ENCODE data around the gene FBXO31. TPM values are rescaled to one million over a fixed set of nuclear protein-coding genes. Genes with fewer than 3 reads are reported as not detected.

Gene FBXO31
- total RNA-seq, 1 donor from 2014 or later, result 28.9 TPM

DNA sequence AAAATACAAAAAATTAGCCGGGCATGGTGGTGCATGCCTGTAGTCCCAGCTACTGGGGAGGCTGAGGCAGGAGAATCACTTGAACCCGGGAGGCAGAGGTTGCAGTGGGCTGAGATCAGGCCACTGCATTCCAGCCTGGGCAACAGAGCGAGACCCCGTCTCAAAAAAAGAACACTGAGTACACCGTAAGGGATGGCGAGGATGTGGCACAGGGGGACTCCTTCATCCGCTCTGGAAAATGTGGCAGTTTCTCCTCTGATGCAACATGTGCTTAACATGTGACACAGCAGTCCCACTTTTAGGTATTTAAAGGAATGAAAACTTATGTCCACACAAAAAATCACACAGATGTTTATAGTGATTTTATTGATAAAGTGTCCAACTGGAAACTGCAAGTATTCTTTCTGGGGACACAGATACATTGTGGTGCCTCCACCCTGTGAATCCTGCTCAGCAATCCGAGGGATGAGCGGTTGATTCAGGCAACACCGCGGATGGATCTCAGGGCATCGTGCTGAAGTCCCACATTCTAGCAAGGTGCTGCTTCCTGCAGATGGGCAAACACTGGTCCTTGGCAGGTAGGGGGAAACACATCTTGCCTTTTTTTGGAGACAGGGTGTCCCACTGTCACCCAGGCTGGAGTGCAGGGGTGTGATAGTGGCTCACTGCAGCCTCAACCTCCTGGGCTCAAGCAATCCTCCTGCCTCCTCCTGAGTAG, 62.9 kb downstream of the FBXO31 start:
- DNase-seq (ENCODE audit: low read depth), result no peak
- TF ChIP-seq, protein P1, sequence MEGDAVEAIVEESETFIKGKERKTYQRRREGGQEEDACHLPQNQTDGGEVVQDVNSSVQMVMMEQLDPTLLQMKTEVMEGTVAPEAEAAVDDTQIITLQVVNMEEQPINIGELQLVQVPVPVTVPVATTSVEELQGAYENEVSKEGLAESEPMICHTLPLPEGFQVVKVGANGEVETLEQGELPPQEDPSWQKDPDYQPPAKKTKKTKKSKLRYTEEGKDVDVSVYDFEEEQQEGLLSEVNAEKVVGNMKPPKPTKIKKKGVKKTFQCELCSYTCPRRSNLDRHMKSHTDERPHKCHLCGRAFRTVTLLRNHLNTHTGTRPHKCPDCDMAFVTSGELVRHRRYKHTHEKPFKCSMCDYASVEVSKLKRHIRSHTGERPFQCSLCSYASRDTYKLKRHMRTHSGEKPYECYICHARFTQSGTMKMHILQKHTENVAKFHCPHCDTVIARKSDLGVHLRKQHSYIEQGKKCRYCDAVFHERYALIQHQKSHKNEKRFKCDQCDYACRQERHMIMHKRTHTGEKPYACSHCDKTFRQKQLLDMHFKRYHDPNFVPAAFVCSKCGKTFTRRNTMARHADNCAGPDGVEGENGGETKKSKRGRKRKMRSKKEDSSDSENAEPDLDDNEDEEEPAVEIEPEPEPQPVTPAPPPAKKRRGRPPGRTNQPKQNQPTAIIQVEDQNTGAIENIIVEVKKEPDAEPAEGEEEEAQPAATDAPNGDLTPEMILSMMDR (IDR thresholded peaks at IDR 0.05; ENCODE audit: insufficient read depth, low read length, poor library complexity, severe bottlenecking), result no peak
- no peaks in the 10 kb centered on the region for H3K36me3 ChIP-seq (ENCODE audit: control insufficient read depth, insufficient read depth, low read length)
- H3K4me3 ChIP-seq (ENCODE audit: low read depth, low read length), result no peak overlapping the region
- H3K27me3 ChIP-seq (ENCODE audit: control insufficient read depth, insufficient read depth, low read length), result no peaks in the 10 kb centered on the region

DNA sequence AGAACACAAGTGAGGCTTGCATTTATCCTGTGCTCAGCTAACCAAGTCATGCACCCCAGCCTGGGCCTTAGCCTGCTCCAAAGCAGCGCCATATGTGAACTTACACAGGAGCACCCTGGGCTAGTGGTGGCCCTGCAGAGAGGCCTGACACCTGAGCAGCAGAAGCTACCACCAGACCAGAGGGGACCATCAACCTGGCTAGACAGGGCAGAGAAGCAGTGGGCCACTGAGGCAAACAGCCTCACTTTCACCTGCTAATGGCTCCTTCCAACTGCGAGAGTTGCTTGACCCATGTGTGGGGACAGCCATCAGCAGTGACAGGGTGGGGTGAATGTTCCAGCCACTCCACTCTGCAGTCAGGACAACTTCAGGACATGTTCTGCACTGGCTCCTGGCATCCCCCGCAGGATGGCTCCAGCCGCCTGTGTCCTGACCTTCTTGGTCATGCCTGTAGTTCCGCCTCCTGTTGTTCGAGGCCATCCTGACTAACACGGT, 63.5 kb downstream of the FBXO31 start:
- TF ChIP-seq, protein P1 (IDR thresholded peaks at IDR 0.05; ENCODE audit: insufficient read depth, low read length, poor library complexity, severe bottlenecking), result no peak
- Histone ChIP-seq H3K36me3 (ENCODE audit: control insufficient read depth, insufficient read depth, low read length) (no peaks in the 10 kb centered on the region), H3K27me3 (ENCODE audit: control insufficient read depth, insufficient read depth, low read length) (no peaks in the 10 kb centered on the region), H3K4me3 (ENCODE audit: low read depth, low read length) (no peak overlapping the region)
- no peak for DNase-seq (ENCODE audit: low read depth)

DNA sequence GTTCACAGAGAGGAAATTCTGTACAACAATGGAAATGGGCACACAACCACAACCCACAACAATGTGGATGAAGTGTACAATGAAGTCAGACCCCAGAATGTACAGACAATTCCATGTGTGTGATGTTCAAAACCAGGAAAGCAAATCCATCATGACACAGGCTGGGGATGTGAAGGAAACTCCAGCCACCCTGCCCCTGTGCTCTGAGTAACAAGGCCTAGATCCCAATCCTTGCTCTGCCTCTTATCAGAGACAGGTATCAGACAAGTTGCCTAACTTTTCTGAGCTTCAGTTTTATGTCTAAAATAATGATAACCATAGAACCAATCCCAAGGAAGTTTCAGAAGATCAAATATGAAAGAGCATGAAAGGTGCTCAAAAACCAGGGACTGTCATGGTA, 64.6 kb downstream of the FBXO31 start:
- Histone ChIP-seq H3K36me3 (ENCODE audit: control insufficient read depth, insufficient read depth, low read length) (no peaks in the 10 kb centered on the region), H3K4me3 (ENCODE audit: low read depth, low read length) (no peak overlapping the region), H3K27me3 (ENCODE audit: control insufficient read depth, insufficient read depth, low read length) (no peaks in the 10 kb centered on the region)
- no peak for DNase-seq (ENCODE audit: low read depth)
- TF ChIP-seq, protein P1 (IDR thresholded peaks at IDR 0.05; ENCODE audit: insufficient read depth, low read length, poor library complexity, severe bottlenecking), result no peak

DNA sequence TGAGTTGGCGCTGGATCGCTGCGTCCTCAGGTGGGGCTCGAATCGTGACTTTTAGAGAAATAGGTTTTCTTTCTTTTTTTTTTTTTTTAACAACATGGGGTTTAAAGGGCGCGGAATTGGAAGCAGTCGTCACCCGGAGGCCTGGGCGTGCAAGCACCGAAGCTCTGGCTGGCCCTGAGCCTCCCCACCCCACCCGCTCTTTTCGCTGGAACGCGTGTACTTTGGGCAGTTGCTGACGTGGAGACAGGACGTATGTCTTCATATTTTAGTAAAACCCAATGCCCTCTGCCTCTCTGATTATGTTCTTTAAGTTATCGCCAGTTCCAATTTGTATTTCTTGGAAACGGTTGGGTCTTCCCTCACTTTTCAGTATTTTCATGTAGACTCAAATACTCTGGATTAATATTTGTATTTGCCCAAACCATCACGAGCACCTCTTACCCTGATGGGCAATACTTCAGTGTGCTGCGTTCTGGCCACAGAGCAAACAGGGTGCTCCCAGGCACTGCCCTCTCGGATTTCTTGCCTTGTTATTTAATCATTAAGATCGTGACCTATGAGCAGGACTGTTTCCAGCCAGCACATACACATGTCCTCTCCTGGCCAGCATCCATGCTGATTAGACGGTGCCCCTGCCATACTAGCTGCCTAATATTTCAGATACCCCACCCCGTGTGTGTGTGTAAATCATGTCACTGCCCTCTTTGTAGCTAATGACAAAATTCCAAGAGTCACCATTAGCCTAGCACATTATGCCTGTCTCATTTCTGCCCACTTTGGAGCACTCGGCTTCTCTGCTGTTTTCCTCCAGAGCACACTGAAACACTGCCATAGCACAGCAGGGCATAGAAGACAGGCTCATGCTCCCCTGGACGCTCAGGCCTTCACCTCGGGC, 65.6 kb downstream of the FBXO31 start:
- Histone ChIP-seq H3K27me3 (ENCODE audit: control insufficient read depth, insufficient read depth, low read length) (no peaks in the 10 kb centered on the region), H3K4me3 (ENCODE audit: low read depth, low read length) (peak overlapping the region; percentile 90), H3K36me3 (ENCODE audit: control insufficient read depth, insufficient read depth, low read length) (no peaks in the 10 kb centered on the region)
- TF ChIP-seq, protein P1 (IDR thresholded peaks at IDR 0.05; ENCODE audit: insufficient read depth, low read length, poor library complexity, severe bottlenecking), result no peak
- DNase-seq (ENCODE audit: low read depth), result no peak

GRCh38 chr16:87316923-87317749, 66.4 kb downstream of the FBXO31 start, which contains the start of gene C16orf95:
C16orf95 (minus strand) TSS chr16:87317392; CDS start chr16:87317242, 150 bp downstream.
- Histone ChIP-seq H3K36me3 (ENCODE audit: control insufficient read depth, insufficient read depth, low read length) (no peaks in the 10 kb centered on the region), H3K4me3 (ENCODE audit: low read depth, low read length) (peak within 1 kb of the TSS; percentile 90), H3K27me3 (ENCODE audit: control insufficient read depth, insufficient read depth, low read length) (no peaks in the 10 kb centered on the region)
- peak; percentile 57 for DNase-seq (ENCODE audit: low read depth)
- TF ChIP-seq, protein P1 (IDR thresholded peaks at IDR 0.05; ENCODE audit: insufficient read depth, low read length, poor library complexity, severe bottlenecking), result peak; percentile 65
